T-helper 2 cell (primary cell): ENCODE measurements around the gene GRAMD4.

Experiments used
- DNase-seq, 5 experiments: peaks; one replicate each; pipeline versions ENCODE4 v3.0.0 to v3.0.0-alpha.2; 2012 to 2022

The GRAMD4 gene

DNA sequence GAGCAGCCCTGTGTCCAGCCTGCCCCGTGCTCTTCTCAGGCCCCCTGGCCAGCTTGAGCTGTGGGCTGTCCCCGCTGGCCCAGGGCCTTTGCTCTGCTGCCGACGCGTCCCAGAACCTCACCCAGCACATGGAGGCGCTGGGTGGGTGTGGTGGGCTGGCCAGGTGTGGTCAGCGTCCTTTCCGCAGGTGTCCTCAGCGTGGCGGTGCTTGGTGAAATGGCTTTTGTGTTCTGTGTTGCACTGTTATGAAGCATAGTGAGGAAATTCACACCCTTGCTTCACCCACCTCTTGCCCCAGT, 37.4 kb downstream of the GRAMD4 start:
- DNase-seq, result no peak

DNA sequence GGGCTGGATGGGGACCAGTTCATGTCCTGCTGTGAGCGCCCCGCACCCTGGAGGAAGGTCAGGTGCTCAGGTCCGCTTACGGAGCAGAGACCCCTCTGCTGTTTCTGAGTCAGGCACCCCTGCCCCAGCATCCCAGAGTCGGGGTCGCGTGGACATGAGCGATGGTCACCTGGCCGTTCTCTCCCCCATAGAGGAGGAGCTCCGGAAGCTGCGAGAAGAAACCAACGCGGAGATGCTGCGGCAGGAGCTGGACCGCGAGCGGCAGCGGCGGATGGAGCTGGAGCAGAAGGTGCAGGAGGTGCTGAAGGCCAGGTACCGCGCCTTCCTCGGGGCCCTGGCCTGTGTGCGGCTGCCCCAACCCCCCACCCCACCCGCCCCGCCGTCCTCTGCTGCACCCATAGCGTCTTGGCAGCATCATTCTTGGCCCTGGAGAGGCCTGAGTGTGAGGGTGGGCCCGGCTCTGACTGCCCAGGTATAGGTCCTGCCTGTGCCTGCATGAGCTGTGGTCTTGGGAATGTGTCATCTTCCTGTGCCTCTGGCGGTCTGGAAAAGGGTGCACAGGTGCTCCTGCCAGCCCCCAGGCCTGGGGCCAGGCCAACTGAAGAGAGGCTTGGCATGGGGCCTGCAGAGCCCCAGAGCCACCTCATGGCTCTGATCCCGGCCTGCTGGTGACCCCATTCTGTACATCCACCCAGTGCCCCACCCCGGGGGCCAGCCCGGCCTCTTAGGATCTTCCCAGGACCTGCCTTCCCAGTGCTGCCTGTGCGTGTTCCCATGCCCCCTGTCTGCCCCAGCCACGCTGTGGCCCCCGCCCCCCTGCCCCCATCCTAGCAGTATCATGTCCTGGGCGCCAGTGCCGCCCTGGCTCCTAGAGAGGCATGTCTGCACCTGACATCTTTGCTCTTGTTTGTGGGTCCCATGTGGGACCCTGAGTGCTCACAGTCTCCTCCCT, 38.1 kb downstream of the GRAMD4 start:
- DNase-seq, result no peak

DNA sequence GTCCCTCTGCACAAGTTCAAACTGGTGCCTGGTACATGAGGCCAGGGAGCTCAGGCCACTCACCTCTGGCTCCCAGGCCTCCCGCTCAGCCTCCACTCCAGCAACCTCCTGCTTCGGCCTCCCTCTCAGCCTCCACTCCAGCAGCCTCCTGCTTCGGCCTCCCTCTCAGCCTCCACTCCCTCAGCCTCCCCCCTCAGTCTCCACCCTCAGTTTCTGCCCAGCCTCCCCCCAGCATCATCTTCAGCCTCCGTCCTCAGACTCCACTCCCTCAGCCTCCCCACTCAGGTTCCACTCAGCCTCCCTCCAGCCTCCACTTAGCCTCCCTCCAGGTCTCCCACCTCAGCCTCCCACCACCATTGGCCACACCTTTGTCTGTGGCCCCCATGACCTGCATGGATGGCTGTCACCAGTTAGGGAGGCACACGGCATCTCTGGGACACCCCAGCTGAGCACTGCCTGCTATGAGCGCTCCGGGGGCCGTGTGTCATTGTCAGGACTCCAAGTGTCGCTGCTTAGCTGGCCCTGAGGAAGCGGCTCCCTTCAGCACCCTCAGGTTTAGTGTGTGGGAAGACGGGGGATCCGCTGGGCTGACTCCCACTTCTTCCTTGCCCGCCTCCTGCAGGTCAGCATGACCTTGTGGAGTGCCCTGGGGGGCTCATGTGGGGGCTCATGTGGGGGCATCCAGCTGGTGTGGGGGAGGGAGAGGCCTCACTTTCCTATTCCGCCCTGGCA, 39.0 kb downstream of the GRAMD4 start:
- no peak for DNase-seq

DNA sequence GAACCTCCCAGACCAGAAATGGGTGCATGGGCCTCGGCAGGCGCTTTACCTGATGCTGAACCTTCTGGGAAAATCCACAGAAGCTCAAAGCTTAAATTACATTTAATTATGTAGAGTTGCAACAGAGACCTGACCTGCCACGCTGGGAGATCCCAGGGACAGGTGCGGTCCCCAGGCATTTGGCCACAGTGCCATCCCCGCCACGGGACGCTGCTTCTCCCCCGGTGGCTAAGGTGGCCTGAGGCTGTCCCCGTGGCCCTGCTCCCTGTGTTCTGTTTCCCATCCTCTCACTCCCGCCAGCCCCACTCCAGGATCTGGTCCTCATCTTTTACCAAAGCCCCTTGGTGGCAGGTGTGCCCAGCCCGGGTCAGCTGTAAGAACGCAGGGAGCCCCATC, 39.6 kb downstream of the GRAMD4 start:
- DNase-seq, result no peak

DNA sequence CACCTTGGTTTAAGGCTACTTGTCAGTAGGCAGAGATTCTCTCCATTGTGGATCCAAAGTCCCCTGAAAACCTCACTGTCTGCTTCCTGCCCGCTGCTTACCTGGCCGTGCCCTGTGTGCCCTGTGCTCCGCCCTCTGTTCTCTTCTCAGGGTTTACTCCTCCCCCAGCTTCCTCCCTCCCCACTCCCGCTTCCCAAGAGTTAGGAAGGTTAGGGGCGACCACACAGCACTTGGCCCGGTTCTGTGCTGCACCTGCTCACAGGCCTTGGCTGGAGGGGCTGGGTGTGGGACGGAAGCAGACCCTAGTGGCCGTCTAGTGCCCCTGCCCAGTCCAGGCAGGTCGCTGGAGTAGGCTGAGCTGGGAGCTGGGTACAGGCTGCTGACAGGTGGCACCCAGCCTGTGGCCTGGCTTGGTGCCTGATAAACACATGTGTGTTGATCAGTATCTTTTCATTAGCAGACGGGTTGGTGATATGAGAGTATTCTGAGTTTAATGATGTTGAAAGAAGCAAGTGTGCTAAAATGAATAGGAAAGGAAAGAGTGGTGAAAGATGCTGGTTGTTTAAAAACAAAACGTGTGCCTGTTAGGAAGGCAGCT, 40.5 kb downstream of the GRAMD4 start:
- peak in 2 of 5 experiments; percentile 13 to 46 for DNase-seq

DNA sequence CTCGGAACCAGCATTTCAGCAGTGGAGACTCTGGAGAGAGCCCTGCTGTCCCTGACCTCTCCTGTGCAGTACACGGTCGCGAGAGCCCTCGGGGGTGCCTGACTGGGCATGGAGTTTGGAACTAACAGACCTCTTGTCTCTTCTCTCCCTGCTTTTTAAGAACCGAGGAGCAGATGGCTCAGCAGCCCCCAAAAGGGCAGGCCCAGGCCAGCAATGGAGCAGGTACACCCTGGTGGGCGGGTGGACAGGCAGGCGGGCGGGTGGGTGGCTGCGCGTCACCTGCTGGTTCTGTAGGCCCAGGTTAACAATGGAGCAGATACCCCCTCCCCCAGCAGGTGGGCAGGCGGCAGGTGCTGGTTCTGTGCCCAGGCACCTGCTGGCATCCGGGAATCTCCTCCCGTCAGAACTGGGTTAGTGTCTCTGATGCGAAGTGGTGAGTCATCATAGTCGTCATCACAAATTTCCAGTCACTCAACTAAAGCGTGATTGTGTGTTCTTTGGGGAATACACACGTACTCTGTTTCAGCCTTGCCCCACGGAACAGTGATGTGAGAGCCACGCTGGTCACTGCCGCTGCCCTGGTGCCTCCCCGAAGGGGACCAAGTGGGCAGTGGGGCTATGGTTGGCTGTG, 41.1 kb downstream of the GRAMD4 start:
- DNase-seq, result peak in 3 of 5 experiments; percentile 23 to 46 (median 27)

DNA sequence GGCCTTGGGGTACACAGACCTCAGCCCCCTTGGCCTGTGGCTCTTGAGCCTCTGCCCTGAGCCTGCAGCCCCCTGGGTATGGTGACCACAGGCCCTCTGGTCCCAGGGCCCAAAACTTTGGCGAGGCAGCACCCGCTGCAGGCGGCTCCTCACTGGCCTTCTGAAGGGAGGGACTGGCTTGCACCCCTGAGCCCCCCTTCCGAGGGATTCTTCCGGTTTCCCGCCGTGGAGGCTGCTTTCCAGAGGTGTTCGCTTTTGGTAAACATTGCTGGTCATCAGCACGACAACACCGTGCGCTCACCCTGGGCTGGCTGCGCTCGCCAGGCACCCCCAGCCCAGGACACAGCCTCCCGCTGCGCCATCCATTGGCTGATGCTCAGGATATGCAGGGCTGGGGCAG, 42.0 kb downstream of the GRAMD4 start:
- DNase-seq, result no peak

DNA sequence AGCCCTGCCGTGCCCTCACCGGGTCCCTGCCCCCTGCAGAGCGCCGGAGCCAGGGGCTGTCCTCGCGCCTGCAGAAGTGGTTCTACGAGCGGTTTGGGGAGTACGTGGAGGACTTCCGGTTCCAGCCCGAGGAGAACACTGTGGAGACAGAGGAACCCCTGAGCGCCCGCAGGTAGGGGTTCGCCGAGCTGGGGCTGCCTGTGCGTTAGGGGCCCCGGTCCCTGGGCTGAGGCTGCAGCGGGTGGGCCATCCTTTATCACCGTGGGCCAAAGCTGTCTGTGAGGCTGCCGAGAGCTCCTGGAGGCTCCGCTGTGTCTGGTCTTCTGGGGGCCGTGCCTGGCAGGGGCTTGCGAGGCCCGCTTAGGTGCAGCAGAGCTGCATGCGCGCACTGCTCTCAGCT, 42.8 kb downstream of the GRAMD4 start:
- DNase-seq, result no peak

DNA sequence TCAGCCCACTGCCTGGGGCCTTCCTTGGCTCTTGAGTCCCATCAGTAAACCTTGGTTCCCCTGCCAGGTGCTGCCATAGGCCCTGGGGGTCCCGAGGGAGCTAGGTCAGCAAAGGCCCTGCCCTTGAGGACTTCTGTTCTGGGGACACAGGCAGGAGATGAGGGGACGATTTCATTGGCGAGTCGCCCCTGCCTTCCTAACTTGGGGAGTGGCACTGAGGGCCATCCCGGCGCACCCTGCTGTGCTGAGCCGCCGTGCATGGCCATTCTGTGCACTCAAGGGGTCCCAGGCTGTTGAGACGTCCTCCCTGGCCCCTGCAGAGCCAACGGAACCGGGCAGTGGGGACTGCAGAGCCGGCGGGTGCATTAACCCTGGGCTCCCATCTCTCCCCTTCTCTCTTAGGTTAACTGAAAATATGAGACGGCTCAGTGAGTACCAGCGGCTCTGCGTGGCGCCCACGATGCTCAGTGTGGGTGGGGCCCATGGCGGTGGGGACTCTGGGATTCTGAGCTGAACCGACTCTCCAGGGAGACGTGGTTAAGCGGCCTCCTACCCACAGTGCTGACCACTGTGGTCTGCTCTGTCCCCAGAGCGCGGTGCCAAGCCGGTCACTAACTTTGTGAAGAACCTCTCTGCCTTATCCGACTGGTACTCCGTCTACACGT, 43.4 kb downstream of the GRAMD4 start:
- no peak for DNase-seq

DNA sequence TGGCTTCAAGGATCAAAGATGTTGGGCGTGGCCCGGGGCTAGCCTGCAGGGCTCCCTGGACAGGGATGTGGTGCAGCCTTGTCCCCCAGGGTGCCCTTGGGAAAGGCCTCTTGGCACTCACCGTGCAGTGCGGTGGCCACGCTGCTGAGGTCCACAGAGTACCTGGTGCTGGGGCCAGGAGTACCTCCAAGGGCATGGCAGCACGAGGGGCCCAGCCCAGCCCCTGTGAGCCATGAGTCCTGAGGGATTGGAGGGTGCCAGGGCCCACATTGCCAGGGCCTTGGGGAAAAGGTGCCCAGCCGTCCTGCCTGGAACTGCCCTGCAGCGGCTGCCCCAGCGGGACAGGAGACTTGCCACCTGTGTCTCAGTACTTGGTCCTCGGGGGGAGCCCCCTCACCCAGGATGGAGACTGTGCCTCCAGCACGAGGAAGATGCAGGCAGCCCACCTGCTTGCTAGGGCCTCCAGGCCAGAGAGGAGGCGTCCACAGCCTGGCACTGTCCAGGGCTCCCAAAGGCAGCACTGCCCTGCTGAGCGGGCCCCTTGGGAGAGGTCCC, 44.2 kb downstream of the GRAMD4 start:
- no peak for DNase-seq

DNA sequence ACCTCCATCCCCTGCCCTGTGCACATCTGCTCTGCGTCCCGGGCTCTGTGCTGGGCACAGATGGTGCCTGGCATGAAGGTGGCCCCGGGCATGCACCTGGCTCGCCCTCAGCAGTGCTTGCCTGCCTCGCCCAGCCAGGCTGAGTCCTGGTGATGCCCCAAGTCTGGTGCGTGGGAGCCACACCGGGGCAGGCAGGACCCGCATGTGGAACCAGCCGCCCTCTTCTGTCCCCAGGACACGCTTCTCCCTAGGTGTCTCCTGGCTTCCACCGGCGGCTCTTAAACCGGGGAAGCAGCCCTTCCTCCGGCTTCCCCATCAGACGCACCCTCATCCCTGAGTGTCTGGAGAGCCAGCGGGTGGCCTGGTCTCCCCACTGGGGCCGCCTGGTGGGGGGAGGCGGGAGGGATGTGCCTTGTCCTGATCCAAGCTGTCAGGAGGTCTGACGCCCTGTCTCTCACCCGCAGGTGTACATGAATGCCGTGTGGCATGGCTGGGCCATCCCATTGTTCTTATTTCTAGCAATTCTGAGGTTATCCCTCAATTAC, 45.0 kb downstream of the GRAMD4 start:
- DNase-seq, result no peak

DNA sequence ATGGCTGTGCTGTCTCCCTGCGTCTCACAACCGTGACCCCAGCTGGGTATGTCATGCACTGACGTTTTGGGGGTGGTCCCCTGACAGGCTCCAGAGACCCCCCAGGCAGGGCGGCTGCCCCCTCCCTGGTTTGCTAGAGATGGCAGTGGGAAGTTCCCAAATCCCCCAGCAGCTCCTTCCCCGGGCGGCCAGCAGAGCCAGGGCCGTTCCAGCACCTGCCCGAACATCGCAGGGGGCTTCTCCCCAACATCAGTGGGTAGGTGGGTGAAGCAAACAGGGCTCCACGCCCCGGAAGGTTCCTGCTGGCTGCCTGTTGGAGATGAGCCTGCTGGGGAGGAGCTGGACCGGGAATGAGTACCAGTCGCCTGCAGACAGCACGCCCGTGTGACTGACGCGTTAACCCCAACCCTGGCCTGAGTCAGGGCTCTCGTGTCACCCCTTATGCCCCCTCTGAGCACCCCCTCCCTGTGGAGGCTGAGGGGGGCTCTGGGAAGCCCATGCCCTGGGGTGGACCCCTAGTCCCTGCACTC, 45.6 kb downstream of the GRAMD4 start:
- no peak for DNase-seq

DNA sequence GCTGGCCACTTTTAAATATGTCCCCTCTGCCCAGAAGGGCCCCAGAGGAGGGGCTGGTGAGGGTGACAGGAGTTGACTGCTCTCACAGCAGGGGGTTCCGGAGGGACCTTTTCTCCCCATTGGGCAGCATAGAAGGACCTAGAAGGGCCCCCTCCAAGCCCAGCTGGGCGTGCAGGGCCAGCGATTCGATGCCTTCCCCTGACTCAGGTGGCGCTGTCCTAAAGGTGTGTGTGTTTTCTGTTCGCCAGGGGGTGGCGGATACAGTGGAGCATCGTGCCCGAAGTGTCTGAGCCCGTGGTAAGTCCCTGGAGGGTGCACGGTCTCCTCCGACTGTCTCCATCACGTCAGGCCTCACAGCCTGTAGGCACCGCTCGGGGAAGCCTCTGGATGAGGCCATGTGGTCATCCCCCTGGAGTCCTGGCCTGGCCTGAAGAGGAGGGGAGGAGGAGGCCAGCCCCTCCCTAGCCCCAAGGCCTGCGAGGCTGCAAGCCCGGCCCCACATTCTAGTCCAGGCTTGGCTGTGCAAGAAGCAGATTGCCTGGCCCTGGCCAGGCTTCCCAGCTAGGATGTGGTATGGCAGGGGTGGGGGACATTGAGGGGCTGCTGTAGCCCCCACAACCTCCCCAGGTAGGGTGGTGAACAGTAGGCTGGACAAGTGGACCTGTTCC, 46.5 kb downstream of the GRAMD4 start:
- DNase-seq, result no peak

DNA sequence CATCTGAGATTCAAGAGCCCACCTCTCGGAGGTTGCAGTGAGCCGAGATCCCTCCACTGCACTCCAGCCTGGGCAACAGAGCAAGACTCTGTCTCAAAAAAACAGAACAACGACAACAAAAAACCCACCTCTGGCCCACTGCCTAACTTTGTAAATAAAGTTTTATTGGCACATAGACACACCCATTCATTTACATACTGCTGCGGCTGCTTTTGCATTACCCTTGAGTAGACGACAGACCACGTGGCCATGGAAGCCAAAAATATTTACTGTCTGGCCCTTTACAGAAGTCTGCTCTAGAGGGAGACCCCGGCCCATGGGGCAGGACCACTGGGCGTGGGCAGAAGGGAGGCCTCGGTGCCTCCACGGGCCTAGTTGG, 47.0 kb downstream of the GRAMD4 start:
- no peak for DNase-seq

DNA sequence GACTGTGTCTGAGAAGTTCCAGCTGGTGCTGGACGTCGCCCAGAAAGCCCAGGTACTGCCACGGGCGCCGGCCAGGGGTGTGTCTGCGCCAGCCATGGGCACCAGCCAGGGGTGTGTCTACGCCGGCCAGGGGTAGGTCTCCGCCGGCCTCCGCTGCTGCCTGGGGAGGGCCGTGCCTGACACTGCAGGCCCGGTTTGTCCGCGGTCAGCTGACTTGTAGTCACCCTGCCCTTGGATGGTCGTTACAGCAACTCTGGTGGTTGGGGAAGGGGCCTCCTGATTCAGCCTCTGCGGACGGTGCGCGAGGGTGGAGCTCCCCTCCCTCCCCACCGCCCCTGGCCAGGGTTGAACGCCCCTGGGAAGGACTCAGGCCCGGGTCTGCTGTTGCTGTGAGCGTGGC, 47.9 kb downstream of the GRAMD4 start:
- no peak for DNase-seq

DNA sequence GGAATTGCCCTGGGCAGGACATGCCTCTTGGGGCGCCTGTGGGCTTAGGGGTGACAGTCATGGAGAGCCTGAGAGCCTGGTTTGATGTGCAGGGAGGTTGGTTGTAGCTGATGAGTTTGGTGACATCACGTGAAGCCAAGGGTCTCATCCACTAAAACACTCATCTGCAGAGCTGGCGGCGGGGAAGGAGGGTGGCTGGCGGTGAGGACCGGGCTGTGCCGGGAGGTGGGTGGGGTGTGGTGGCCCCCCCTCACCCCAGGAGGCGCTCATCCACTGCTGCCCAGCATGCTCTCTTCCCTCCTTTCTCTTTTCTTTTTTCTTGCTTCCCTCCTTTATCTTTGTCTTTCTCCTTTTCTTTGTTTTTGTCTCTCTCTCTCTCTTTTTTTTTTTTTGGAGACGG, 49.0 kb downstream of the GRAMD4 start:
- DNase-seq, result no peak

DNA sequence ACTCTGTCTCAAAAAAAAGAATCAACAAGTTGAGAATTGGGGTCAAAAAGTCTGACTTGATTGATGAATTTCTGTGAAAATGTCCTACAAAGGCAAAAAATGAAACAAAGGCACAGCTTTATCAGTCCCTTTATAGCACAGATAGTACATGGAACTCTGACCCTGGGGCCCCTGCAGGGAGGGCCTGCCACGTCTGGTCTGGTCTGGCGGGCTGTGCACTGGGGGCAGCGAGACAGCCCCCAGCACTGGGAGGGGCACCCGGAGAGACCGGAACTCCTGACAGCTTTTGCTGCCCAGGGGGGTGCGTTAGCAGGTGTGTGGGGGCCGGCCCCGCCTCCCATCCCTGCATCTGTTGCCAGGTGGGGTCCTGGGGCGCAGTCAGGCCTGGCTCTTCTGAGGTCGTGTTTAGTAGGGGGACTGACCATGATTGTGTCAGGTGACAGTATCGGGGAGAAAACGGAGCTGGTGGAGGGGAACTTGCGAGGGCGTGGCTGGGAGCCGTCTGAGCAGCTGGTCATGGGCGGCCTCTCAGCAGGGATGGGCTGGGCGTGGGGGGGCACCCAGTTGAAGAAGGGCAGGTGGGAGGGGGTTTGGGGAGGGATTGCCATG, 51.7 kb downstream of the GRAMD4 start:
- DNase-seq, result no peak

DNA sequence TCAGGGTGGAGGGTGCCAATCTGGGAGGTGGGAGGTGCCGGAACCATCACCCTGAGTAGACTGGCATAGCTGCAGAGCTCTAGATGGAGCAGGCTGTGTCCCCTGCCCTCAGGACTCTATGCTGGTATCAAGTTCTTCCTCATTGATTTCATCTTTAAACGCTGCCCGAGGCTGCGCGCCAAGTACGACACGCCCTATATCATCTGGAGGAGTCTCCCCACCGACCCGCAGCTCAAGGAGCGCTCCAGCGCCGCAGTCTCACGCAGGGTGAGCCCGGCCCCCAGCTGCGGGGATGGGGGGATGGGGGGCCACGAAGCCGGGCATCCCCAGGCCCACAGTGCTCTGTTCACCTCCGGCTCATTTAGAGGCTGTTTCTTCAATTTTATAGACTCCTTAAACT, 52.5 kb downstream of the GRAMD4 start:
- DNase-seq, result no peak

DNA sequence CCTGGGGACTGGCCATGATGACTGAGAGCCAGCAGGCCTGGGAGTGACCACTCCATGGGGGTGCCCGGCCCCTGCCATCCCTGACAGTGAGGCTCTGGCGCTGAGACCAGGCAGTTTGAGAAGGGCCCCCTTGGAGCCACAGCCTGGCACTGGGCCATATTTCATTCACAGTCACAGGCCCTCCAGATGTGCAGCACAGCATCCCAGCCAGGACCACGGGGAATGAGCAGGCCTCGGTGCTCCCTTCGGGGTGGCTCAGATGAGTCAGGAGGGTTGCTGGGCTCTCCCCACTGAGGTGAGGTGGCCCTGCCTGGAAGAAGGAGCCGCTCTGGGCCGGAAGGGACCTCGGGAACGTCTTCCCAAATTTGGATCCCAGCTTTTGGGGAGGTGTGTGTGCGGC, 53.0 kb downstream of the GRAMD4 start:
- DNase-seq, result no peak

DNA sequence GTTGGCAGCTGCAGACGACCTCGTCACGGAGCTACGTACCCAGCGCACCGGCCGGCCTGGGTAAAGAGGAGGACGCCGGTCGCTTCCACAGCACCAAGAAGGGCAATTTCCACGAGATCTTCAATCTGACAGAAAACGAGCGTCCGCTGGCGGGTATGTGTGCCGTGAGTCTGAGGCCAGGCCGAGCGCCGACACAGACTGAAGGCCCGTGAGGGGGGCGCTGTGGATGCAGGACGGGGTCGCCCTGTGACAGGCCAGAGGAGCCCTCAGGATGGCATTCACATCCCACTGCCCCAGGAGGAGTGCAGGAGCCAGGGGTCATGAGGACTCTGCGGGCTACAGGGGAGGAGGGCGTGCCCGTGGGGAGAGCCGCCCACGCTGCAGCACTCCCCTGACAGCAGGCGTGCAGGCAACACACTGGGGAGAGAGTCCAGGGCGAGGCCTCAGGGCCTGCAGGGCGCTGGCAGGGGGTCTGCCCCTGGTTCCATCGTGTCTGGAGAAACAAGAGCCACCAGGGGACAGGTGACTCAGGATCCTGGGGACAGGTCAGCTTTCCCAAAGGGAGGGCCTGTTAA, 53.6 kb downstream of the GRAMD4 start:
- DNase-seq, result peak in 1 of 5 experiments; percentile 43
